Activated T-helper 1 cell treated with anti-CD3 and anti-CD28 coated beads, Interleukin-12 subunit alpha, Interleukin-12 subunit beta, Interleukin-2, Interleukin-4 antibody, amounts not matched to agents 30 ng/mL and 10 ng/mL and 1 ng/mL, durations not matched to agents 14 hours and 24 hours and 36 hours (primary cell): ENCODE results near the gene RPGRIP1L. TPM values are rescaled to one million over a fixed set of nuclear protein-coding genes. Genes with fewer than 3 reads are reported as not detected.

Experiments
- total RNA-seq: library from RNA; stranded (reverse); gene quantifications from 2 replicates; pipeline ENCODE4 v1.2.3, GENCODE V29; 2022

Gene RPGRIP1L
- total RNA-seq, 1 donor from 2014 or later: 10.9 TPM

Other genes with a start within 250 kb of the RPGRIP1L start
- gene AKTIP, start 200.7 kb downstream of the RPGRIP1L start, total RNA-seq: 16.6 and 16.9 TPM in 2 replicates
- gene FTO, start 297 bp upstream of the RPGRIP1L start, total RNA-seq: 56.4 and 63.0 TPM in 2 replicates